SK-MEL-5 (cell line): Measurements from ENCODE around the gene IGF1. TPM values are rescaled to one million over a fixed set of nuclear protein-coding genes. Genes with fewer than 3 reads are reported as not detected.

Source experiments
- DNase-seq: peaks from one replicate; pipeline ENCODE4 v3.0.0-alpha.2; 2016; ENCODE audit warnings: low read depth, low spot score
- in situ Hi-C: cut with HindIII; loops from 2 replicates; pipeline ENCODE4 v1.10.0; 2016; ENCODE audit warnings: low sequenced_read_pairs, high pct_unique_total_duplicates, low pct_unique_long_range_greater_than_20kb
- polyA plus RNA-seq, 2 experiments: library from polyadenylated mRNA; depleted of rRNA; stranded (reverse); fragments of >200 nt; gene quantifications; 2 replicates each; pipeline ENCODE4 v1.2.3, GENCODE V29; 2015
- total RNA-seq: library from RNA; depleted of rRNA; stranded (reverse); fragments of >200 nt; shearing (Covaris generic); gene quantifications from 2 replicates; pipeline ENCODE4 v1.2.3, GENCODE V29; 2014; rRNA removed

The IGF1 gene
- total RNA-seq = 6.0 and 7.5 TPM in 2 replicates
- 5.3 and 9.8 TPM in 2 replicates for polyA plus RNA-seq (2015; cell fraction: cytosol; rRNA removed)
- polyA plus RNA-seq (2015; cell fraction: nucleus; rRNA removed) = 1.7 and 3.3 TPM in 2 replicates

DNA sequence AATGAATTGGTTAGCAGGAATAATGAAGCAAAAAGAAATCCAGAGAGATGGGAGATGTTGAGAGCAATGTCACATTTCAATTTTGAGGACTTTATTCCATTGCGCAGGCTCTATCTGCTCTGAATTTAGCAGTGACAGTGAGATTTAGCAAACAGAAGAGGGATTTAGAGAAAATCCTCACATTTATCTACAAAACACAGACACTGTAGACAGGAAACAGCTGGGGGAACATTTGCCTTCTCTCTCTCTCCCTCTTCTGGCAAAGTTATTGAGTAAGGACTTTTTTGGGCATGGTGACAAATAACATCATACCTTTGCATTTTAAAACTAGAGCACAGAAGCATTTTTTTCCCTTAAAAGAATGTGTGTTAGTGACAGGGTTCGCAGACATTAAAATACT, at the start of gene IGF1:
Gene IGF1 (minus strand): TSS at position 158 of the 400 bp plus-strand sequence. CDS start 182 bp downstream, outside the sequence.
- no peak for DNase-seq
- in situ Hi-C loops = no loop called here

GRCh38 chr12:102528111-102528510, 47.7 kb upstream of the IGF1 start:
- DNase-seq = no peak
- in situ Hi-C loops = no loop called here

- in situ Hi-C loops = no loop called here
- no peak for DNase-seq
Measured at GRCh38 chr12:102527171-102527720, 46.9 kb upstream of the IGF1 start.

GRCh38 chr12:102526656-102527055, 46.3 kb upstream of the IGF1 start:
- in situ Hi-C loops = no loop called here
- no peak for DNase-seq

DNA sequence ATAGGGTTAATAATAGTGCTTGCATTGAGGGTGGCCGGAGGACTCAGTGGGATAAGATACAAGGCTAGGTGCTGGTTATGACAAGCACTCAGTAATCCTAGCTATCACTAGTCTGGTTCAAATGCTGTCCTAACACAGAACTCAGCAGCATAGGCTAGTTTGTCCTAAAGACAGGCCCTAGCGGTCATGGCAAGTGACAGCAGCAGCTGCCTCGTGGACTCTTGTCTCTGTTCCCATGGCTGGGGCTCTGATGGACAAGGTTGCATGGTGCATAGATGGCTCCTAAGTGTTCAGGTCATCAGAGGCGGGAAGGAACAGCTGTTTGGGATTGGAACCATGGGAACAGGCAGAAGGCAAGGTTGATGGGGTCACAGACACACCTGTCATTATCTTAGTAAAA, 42.4 kb upstream of the IGF1 start:
- peak; percentile 5 for DNase-seq

GRCh38 chr12:102521662-102522277, 41.4 kb upstream of the IGF1 start:
- in situ Hi-C loops = no loop called here
- DNase-seq = no peak

More for the DNA sequence above, 42.4 kb upstream of the IGF1 start:
- in situ Hi-C loops = no loop called here

- in situ Hi-C loops = no loop called here
- no peak for DNase-seq
Measured at GRCh38 chr12:102518871-102519270, 38.5 kb upstream of the IGF1 start.

- DNase-seq = no peak
- in situ Hi-C loops = no loop called here
Measured at GRCh38 chr12:102514696-102515095, 34.3 kb upstream of the IGF1 start.

DNA sequence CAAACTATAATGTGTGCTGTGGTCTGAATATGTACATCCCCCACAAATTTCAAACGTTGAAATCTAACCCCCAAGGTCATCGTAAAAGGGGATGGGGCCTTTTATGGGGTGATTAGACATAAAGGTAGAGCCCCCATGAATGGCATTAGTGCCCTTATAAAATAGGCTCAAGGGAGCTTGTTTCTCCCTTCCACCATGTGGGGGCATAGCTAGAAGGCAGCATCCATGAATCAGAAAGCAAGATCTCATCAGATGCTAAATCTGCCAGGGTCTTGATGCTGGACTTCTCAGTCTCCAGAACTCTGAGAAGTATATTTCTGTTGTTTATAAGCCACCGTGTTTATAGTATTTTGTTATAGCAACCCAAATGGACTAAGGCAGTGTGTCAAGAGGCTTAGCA, 33.4 kb upstream of the IGF1 start:
- peak; percentile 7 for DNase-seq
- in situ Hi-C loops = no loop called here

DNA sequence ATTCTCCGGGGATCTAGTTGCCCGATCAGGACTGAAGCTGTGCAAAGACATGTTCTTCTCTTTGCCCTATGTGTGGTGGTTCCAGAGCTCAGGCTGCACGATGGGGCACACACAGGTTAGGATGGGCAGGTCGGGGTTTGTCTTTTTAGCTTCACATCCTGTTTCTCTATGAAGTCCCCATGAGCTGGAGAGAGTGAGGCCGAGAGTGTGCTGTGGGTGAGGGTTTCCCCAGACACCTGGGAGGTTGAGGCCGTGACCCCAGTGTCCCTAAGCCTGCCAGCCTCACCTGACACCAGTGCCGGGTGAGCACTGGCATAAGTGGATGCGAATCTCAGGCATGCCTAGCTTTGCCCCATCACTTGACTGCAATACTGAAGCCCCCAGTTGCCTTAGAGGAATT, 32.9 kb upstream of the IGF1 start:
- DNase-seq = no peak
- in situ Hi-C loops = no loop called here

- in situ Hi-C loops = no loop called here
- no peak for DNase-seq
Measured at GRCh38 chr12:102512523-102512922, 32.2 kb upstream of the IGF1 start.

- DNase-seq = no peak
- in situ Hi-C loops = no loop called here
Measured at GRCh38 chr12:102511575-102511974, 31.2 kb upstream of the IGF1 start.

GRCh38 chr12:102510463-102510862, 30.1 kb upstream of the IGF1 start:
- in situ Hi-C loops = no loop called here

GRCh38 chr12:102510031-102510430, 29.7 kb upstream of the IGF1 start:
- DNase-seq = no peak
- in situ Hi-C loops = no loop called here

More at GRCh38 chr12:102510463-102510862, 30.1 kb upstream of the IGF1 start:
- DNase-seq = no peak

- DNase-seq = no peak
- in situ Hi-C loops = no loop called here
Measured at GRCh38 chr12:102509123-102509626, 28.8 kb upstream of the IGF1 start.

- no peak for DNase-seq
- in situ Hi-C loops = no loop called here
Measured at GRCh38 chr12:102508052-102508451, 27.7 kb upstream of the IGF1 start.

- in situ Hi-C loops = no loop called here
Measured at GRCh38 chr12:102507301-102507700, 26.9 kb upstream of the IGF1 start.

DNA sequence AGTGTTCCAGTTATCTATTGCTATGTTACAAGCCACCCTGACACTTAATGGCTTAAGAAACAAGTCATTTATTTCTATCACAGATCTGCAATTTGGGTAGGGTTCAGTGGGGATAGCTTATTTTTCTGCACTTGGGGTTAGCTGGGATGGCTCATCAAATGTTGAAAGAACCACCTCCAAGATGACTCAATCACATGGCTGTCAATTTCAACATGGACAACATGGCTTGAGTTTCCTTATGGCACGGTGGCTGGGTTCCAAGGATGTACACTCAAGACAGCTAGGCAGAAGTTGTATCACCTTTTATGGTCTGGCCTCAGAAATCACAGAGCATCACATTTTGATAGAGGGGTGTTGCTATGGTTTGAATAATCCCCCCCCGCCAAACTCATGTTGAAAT, 24.5 kb upstream of the IGF1 start:
- DNase-seq = no peak
- in situ Hi-C loops = no loop called here

More at GRCh38 chr12:102507301-102507700, 26.9 kb upstream of the IGF1 start:
- no peak for DNase-seq

- DNase-seq = no peak
- in situ Hi-C loops = no loop called here
Measured at GRCh38 chr12:102504280-102504679, 23.9 kb upstream of the IGF1 start.
